ENCODE results near the gene XXYLT1.
A peak's percentile ranks its signal among the peaks of the same experiment; 100 is the strongest.
"Not testable (repeated sequence)": the region's sequence is repeated elsewhere in the genome, so short reads cannot be mapped to it uniquely, and the experiment has no call there.

Gene XXYLT1

GRCh38 chr3:195204360-195205163, 66.4 kb downstream of the XXYLT1 start:
- no peak for DNase-seq

DNA sequence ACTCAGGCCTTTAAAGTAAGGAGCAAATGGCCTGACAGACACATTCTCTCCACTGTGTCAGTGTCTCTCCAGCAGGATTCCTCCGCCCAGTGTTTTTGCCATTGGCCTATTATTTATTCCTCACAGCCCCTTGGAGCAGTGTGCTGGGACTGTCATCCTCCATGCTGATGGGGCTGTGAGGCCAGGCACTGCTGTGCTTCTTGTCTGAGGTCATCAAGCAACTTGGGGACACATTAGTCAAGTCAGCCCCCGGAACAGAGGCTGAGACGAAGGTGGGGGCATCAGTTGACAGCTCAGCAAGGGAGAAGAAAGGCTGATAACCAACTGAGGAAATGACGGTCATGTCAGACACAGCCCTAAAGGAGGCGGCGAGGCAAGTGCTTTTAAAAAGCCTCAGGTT, 67.4 kb downstream of the XXYLT1 start:
- no peak for DNase-seq

- DNase-seq: no peak
Measured at GRCh38 chr3:195201295-195201694, 69.7 kb downstream of the XXYLT1 start.

GRCh38 chr3:195200010-195200822, 70.7 kb downstream of the XXYLT1 start:
- no peak for DNase-seq

DNA sequence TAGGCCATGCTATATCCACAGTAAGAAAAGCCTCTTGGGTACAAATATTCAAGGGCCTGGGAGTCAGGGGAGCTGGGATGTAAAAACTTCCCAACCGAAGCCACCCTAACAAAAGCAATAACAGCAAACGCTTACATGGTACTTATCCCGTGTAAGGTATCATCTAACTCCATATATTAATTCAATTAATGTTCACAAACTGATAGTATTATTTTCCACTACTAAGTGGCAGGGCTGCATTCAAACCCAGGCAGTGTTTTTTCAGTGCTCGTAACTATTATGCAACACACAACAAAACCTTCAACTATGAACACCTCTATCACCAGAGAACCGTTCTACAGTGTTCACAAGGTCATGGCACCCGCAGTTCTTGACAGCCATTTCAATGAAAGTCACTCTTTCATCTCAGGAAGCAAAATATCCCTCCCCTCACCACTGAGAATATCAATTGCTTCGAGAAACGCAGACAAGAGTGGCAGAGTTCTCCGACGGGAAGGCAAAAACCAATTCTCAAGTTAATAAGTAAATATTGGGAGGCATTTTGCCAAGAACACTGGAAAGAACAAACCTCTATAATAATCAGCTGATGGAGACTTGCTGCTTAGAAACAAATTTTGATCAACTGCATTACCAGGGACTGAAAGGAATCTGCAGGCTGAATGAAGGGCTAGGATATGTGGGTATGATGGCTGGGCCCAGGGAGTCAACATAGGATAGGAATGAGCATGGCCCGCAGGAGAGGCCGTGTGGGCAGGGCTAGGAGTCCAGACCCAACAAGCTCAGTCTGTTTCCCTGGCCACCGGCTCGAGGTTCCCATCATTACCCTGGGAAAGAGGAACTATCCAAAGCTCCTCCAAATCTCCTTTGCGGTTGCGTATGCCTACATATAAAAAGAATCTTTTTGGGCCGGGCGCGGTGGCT, 72.3 kb downstream of the XXYLT1 start:
- no peak for DNase-seq

GRCh38 chr3:195197765-195198425, 73.1 kb downstream of the XXYLT1 start:
- no peak for DNase-seq

DNA sequence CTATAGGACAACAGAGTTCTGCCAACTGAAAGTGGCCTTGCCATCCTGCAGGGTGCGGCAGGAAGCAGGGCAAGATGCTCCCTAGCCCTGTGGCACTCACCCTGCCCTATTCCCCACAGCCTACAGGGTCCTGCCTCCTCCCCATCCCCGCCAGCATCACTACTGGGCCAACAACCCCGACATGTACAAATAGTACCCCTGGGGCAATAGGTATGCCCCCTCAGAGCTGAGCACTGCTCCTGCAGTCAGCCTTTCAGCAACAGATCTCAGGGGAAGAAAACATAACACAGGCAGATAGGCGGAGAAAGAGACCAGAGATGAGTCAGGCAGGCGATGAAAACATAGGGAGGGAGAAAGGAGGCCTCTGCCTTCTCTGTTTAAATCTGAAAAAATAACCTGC, 74.7 kb downstream of the XXYLT1 start:
- no peak for DNase-seq

- DNase-seq: peak; percentile 47 to 56
Measured at GRCh38 chr3:195195321-195196209, 75.4 kb downstream of the XXYLT1 start.

GRCh38 chr3:195194559-195195206, 76.3 kb downstream of the XXYLT1 start:
- no peak for DNase-seq

- DNase-seq: no peak
Measured at GRCh38 chr3:195191580-195191979, 79.4 kb downstream of the XXYLT1 start.

DNA sequence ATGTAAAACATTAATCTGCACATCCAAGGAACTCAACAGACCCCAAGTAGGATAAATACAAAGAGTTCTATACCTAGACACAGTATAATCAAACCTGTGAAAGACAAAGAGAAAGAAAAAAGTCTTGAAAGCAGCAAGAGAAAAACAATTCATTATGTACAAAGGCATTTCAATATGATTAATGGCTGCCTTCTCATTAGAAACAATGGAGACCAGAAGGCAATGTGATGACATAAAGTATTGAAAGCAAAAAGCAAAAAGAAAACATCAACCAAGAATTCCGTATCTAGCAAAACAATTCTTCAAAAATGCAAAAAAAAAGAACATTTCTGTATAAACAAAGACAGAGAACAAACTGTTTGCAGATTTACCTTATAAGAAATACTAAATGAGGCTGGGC, 81.1 kb downstream of the XXYLT1 start:
- DNase-seq: no peak

- DNase-seq: no peak
Measured at GRCh38 chr3:195188426-195188927, 82.5 kb downstream of the XXYLT1 start.

- DNase-seq: no peak
Measured at GRCh38 chr3:195187609-195188425, 83.1 kb downstream of the XXYLT1 start.

GRCh38 chr3:195186710-195187047, 84.3 kb downstream of the XXYLT1 start:
- DNase-seq: not testable (repeated sequence)

GRCh38 chr3:195186041-195186709, 84.8 kb downstream of the XXYLT1 start:
- DNase-seq: no peak

DNA sequence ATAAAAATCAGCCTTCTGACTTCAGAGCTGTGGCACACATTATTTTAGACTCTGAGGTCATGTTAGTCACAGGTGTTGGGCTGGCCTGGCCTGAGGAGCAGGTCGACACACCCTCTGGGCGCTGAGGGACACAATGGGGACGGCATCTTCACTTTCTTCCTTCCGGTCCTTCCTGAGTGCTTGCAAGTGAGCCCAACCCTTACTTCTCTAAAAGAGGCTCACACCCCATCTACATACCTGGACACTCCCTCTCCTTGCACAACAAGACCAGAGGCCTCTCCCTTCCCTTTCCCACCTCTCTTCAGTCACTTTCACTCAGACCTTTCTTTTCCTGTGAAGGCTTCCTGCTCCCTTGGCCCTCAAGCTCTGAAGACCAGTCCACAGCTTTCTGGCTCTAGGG, 85.4 kb downstream of the XXYLT1 start:
- no peak for DNase-seq

DNA sequence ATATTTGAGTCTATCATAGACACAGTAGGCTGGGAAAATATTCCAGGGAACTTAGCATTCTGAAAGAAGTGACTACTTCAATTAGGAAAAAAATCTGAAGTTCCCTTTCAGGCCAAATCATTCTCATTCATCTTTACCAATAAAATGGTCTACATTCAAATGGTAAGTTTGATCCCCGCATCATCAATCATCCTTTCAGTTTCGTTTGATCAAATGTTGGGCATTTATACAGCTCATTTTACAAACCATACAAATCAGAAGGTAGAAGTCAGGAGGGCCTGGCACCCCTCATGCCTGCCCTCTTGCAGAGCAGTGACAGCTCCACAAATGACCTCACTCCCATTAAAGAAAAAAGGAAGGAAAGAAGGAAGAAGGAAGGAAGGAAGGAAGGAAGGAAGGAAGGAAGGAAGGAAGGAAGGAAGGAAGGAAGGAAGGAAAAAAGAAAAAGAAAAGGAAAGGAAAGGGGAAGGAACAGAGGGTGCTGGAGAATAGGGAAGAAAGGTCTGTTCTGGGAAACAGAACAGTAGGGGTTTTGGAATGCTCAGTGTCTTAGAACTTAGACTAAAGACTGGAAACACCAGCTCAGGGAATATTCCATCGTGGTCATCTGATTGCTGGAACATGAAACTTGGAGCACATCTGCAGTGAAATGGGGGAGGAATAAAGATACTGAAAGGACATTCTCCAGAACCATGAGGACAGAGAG, 86.1 kb downstream of the XXYLT1 start:
- DNase-seq: no peak

DNA sequence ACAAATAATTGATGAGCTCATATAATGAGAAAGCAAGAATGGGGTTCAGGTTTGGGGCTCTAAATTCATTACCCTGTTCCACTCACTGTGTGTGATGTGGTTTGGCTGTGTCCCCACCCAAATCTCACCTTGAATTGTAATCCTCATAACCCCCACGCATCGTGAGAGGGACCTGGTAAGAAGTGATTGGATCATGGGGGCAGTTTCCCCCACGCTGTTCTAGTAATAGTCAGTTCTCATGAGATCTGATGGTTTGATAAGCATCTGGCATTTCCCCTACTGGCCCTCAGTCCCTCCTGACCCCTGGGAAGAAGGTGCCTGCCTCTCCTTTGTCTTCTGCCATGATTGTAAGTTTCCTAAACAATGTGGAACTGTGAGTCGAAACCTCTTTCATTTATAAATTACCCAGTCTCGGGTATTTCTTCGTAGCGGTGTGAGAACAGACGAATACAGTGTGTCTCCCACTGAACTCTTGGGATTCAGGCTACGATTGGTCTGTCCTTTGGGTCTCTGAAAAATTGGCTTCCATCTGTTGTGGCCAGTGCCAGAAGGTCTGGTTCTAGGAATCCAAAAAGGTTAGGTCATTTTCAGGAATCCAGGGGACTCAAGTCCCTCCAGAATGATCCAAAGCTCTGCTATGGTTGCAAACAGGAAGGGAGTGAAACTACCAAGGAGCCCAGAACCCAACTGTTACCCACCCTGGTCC, 87.7 kb downstream of the XXYLT1 start:
- DNase-seq: no peak
